ENCODE data around the gene RNU5B-1.

DNA sequence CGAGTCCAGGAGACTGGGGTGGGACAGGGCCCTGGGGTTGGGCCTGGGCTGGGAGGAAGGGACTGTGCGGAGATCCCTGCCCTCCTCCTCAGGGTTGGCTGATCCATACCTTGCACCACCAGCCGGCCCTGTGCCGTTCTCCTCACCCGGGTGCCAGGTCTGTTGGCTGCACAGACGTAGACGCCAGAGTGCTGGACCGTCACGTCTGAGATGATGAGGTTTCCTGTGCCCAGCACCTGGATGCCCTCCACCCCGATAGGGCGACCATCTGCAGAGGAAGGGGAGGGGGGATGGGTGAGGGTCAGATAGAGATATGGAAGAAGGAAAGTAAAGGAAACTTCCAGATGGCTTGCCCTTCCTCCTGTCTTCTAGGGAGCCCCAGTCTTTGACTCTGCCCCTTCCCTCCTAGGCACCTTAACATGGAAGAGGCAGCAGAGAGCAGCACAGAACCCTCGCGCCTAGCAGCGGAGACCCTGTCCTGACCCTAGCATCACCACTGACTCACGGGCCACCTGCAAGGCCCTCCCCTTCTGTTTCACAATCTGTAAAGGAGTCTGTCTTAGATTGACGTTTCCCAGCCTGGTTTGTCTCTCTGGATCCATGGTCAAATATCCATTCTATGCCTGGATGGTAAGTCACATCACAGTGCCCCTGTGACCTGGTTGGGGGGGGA, 28.8 kb downstream of the RNU5B-1 start:
- TF ChIP-seq, protein P1, sequence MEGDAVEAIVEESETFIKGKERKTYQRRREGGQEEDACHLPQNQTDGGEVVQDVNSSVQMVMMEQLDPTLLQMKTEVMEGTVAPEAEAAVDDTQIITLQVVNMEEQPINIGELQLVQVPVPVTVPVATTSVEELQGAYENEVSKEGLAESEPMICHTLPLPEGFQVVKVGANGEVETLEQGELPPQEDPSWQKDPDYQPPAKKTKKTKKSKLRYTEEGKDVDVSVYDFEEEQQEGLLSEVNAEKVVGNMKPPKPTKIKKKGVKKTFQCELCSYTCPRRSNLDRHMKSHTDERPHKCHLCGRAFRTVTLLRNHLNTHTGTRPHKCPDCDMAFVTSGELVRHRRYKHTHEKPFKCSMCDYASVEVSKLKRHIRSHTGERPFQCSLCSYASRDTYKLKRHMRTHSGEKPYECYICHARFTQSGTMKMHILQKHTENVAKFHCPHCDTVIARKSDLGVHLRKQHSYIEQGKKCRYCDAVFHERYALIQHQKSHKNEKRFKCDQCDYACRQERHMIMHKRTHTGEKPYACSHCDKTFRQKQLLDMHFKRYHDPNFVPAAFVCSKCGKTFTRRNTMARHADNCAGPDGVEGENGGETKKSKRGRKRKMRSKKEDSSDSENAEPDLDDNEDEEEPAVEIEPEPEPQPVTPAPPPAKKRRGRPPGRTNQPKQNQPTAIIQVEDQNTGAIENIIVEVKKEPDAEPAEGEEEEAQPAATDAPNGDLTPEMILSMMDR (IDR thresholded peaks at IDR 0.05): no peak
- TF ChIP-seq POLR2A (IDR thresholded peaks at IDR 0.05) (no peak), POLR2AphosphoS5 (IDR thresholded peaks at IDR 0.05) (no peak)
